MM.1S (cell line): ENCODE data around the gene PIEZO2.

ENCODE experiments used
- DNase-seq: peaks from one replicate; pipeline ENCODE4 v3.0.0-alpha.2; 2015
- H2AFZ ChIP-seq: fragments of 300-600 bp; sonication (generic); 2 replicates; pipeline ENCODE4 v1.6.0; 2016; ENCODE audit warnings: antibody characterized with exemption, low read length
- H3F3A ChIP-seq: fragments of 300-600 bp; sonication (generic); 2 replicates; pipeline ENCODE4 v1.6.1; 2016; ENCODE audit warnings: mild to moderate bottlenecking, antibody characterized with exemption, low read length, moderate library complexity, mixed read lengths; ENCODE audit not compliant: insufficient read depth
- H3K27ac ChIP-seq: fragments of 300-600 bp; sonication (generic); 2 replicates; pipeline ENCODE4 v1.5.1; 2016; ENCODE audit warnings: mild to moderate bottlenecking, low read length
- H3K27me3 ChIP-seq: fragments of 300-600 bp; sonication (generic); replicated peaks from 2 replicates; pipeline ENCODE4 v1.6.0; 2016; ENCODE audit warnings: low read length; ENCODE audit not compliant: insufficient read depth
- H3K36me3 ChIP-seq: fragments of 300-600 bp; sonication (generic); replicated peaks from 2 replicates; pipeline ENCODE4 v1.6.1; 2016; ENCODE audit warnings: mild to moderate bottlenecking, low read length, mixed read lengths; ENCODE audit not compliant: insufficient read depth
- H3K4me1 ChIP-seq: fragments of 300-600 bp; sonication (generic); 2 replicates; pipeline ENCODE4 v1.6.1; 2016; ENCODE audit warnings: low read length, mixed read lengths
- H3K4me2 ChIP-seq: fragments of 300-600 bp; sonication (generic); 2 replicates; pipeline ENCODE4 v1.6.0; 2016; ENCODE audit warnings: low read depth, low read length
- H3K4me3 ChIP-seq: fragments of 300-600 bp; sonication (generic); 2 replicates; pipeline ENCODE4 v1.5.1; 2016; ENCODE audit warnings: low read length, mixed read lengths
- H3K79me2 ChIP-seq: fragments of 300-600 bp; sonication (generic); 2 replicates; pipeline ENCODE4 v1.6.1; 2016; ENCODE audit warnings: mixed run types, low read length, mixed read lengths
- H3K9ac ChIP-seq: fragments of 300-600 bp; sonication (generic); 2 replicates; pipeline ENCODE4 v1.6.1; 2016; ENCODE audit warnings: low read length, mixed read lengths
- H3K9me2 ChIP-seq: fragments of 300-600 bp; sonication (generic); replicated peaks from 2 replicates; pipeline ENCODE4 v1.6.1; 2016; ENCODE audit warnings: mild to moderate bottlenecking, low read length, mixed read lengths; ENCODE audit not compliant: insufficient read depth
- H3K9me3 ChIP-seq: fragments of 300-600 bp; sonication (generic); replicated peaks from 2 replicates; pipeline ENCODE4 v1.6.1; 2016; ENCODE audit warnings: mild to moderate bottlenecking, low read length, mixed read lengths; ENCODE audit not compliant: insufficient read depth
- H4K20me1 ChIP-seq: fragments of 300-600 bp; sonication (generic); 2 replicates; pipeline ENCODE4 v1.6.1; 2016; ENCODE audit warnings: mild to moderate bottlenecking, low read length, moderate library complexity, mixed read lengths; ENCODE audit not compliant: insufficient read depth
- EZH2 ChIP-seq: fragments of 300-600 bp; sonication (generic); optimal IDR thresholded peaks from 2 replicates; pipeline ENCODE3; 2017; ENCODE audit warnings: low read depth, mild to moderate bottlenecking, antibody characterized with exemption, low read length, mixed read lengths
- EZH2phosphoT487 ChIP-seq: fragments of 300-600 bp; sonication (generic); IDR thresholded peaks from 2 replicates; pipeline ENCODE4 v1.6.1; 2018; ENCODE audit warnings: antibody characterized with exemption, low read length
- TF ChIP-seq, protein P1 (sequence below): fragments of 300-600 bp; sonication (generic); IDR thresholded peaks from 2 replicates; pipeline ENCODE4 v1.5.1; 2016; ENCODE audit warnings: antibody characterized with exemption, low read length, mixed read lengths

PIEZO2 gene

DNA sequence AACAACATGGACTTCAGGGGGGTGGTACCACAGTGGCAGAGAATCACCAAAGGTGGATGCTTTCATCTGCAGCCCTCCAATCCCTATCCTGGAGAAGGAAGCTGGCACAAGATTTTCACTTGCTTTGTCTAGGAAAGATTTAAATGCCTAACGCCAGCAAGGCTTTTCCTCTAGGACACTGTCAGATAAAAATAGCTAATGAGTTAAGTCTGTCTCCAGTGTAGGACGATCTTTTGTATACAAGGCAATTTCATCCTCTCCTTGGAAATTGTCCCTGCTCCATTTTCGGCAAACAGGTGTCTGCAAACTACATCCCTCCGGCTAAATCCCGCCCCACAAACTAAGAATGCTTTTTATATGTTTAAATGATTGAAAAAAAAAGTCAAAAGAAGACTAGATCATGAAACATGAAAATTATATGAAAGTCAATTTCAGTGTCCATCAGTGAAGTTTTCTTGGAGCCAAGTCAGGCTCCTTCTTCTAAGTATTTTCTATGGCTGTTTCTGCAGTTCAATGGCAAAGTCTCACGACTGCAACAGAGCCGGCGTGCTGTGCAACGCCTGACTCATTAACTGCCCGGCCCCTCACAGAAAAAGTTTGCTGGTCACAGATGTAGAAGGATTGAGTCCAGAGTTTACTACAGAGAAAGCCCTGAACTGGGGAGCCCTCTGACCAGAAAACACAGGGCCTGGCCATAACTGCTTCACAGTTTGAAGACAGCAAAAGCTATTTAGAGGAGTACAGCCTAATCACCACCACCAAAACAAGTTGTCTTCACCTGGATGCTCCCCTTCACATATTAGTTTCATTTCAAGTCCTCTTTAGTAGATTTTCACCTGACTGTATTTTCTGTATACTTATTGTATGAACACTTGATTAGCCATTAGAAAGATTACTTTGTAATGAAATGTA, 52.3 kb downstream of the PIEZO2 start:
- Histone ChIP-seq H3K9me3 (no peaks in the 10 kb centered on the region), H3K4me3 (no peak overlapping the region), H3K9me2 (no peaks in the 10 kb centered on the region), H3F3A (no peaks in the 10 kb centered on the region), H3K9ac (no peak overlapping the region), H3K27me3 (no peaks in the 10 kb centered on the region), H3K4me1 (no peaks in the 10 kb centered on the region), H3K36me3 (no peaks in the 10 kb centered on the region), H2AFZ (no peak overlapping the region), H3K79me2 (no peaks in the 10 kb centered on the region), H3K4me2 (no peak overlapping the region), H3K27ac (no peak overlapping the region), H4K20me1 (no peaks in the 10 kb centered on the region)
- TF ChIP-seq, protein P1, sequence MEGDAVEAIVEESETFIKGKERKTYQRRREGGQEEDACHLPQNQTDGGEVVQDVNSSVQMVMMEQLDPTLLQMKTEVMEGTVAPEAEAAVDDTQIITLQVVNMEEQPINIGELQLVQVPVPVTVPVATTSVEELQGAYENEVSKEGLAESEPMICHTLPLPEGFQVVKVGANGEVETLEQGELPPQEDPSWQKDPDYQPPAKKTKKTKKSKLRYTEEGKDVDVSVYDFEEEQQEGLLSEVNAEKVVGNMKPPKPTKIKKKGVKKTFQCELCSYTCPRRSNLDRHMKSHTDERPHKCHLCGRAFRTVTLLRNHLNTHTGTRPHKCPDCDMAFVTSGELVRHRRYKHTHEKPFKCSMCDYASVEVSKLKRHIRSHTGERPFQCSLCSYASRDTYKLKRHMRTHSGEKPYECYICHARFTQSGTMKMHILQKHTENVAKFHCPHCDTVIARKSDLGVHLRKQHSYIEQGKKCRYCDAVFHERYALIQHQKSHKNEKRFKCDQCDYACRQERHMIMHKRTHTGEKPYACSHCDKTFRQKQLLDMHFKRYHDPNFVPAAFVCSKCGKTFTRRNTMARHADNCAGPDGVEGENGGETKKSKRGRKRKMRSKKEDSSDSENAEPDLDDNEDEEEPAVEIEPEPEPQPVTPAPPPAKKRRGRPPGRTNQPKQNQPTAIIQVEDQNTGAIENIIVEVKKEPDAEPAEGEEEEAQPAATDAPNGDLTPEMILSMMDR = no peak
- no peak for TF ChIP-seq EZH2
- TF ChIP-seq EZH2phosphoT487 = no peak
- no peak for DNase-seq

DNA sequence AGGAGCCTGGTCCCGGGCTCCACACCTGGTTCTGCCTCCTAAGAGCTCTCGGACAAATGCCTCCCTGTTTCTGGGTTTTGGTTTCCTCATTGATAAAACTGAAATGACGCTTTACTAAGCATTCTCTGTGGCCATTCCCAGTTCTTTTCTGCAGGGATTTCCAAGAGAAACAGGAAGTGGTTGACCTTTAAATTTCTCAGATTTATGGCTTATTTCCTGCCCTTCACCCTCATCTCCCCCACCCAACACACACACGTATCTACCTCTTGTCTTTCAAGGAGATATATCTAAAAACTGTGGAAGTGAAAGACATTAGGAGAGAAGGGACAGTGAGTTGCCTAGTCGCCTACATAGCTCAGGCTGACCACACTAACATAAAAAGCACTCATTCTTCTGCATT, 53.0 kb downstream of the PIEZO2 start:
- DNase-seq = no peak
- no peak overlapping the region for H3K4me2 ChIP-seq
- H2AFZ ChIP-seq = no peak overlapping the region
- TF ChIP-seq EZH2 = no peak
- TF ChIP-seq, protein P1 = no peak
- no peak for TF ChIP-seq EZH2phosphoT487
- no peaks in the 10 kb centered on the region for H3K79me2 ChIP-seq
- no peak overlapping the region for H3K4me3 ChIP-seq
- H3K9me2 ChIP-seq = no peaks in the 10 kb centered on the region
- no peaks in the 10 kb centered on the region for H3K27me3 ChIP-seq
- no peaks in the 10 kb centered on the region for H3K4me1 ChIP-seq
- H4K20me1 ChIP-seq = no peaks in the 10 kb centered on the region
- no peak overlapping the region for H3K9ac ChIP-seq
- no peak overlapping the region for H3K27ac ChIP-seq
- no peaks in the 10 kb centered on the region for H3F3A ChIP-seq
- H3K9me3 ChIP-seq = no peaks in the 10 kb centered on the region
- no peaks in the 10 kb centered on the region for H3K36me3 ChIP-seq

DNA sequence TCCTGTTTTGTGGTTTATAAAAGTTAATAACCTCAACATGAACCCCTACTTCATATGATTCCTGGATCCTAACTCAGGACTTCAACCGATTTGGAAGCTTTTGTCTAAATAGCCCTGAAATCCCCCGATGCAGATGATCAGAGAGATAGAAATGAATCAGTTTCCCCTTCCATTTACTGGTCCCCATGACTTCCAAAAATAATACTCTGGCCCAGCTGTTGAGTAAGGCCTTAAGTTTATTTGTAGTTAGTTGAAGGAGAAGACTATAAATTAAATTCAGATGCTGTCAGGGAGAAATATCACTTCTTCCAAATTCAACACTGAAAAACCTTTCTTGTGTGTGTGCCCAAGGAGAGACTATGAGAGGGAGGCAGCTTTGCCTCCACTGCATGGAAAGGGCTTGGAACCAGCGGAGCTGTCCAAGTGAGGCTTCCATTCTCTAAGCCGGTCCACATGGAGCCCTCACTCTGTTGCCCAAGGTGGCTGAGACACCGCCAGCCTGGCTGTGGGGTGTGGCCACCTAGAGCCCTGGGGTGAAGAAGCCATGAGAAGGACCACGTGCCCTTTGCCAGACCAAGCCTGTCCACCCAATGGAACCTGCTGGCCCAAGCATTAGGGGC, 53.6 kb downstream of the PIEZO2 start:
- Histone ChIP-seq H3K36me3 (no peaks in the 10 kb centered on the region), H2AFZ (no peak overlapping the region), H3K9me3 (no peaks in the 10 kb centered on the region), H3K4me3 (no peak overlapping the region), H3K4me2 (no peak overlapping the region), H4K20me1 (no peaks in the 10 kb centered on the region), H3K4me1 (no peaks in the 10 kb centered on the region), H3K9me2 (no peaks in the 10 kb centered on the region), H3F3A (no peaks in the 10 kb centered on the region), H3K9ac (no peak overlapping the region), H3K79me2 (no peaks in the 10 kb centered on the region), H3K27me3 (no peaks in the 10 kb centered on the region), H3K27ac (no peak overlapping the region)
- TF ChIP-seq EZH2 (no peak), EZH2phosphoT487 (no peak)
- TF ChIP-seq, protein P1 = no peak
- DNase-seq = no peak
